HFF-Myc (cell line): ENCODE measurements around the gene CDYL2.

Experiments used
- DNase-seq: peaks from one replicate; pipeline ENCODE4 v3.0.0-alpha.2; 2011; ENCODE audit warnings: low read depth; ENCODE audit errors: extremely low read depth
- H3K4me3 ChIP-seq: replicated peaks from 2 replicates; pipeline ENCODE4 v1.5.1; 2011; ENCODE audit warnings: low read depth, mild to moderate bottlenecking, control low read depth, low read length
- CTCF ChIP-seq: IDR thresholded peaks from 2 replicates; pipeline ENCODE4 v1.5.1; 2012; ENCODE audit warnings: mild to moderate bottlenecking, low read depth, low read length, control low read depth; ENCODE audit errors: missing control alignments

The CDYL2 gene

GRCh38 chr16:80552277-80552676 is 252.1 kb downstream of the CDYL2 start:
- no peak for DNase-seq
- H3K4me3 ChIP-seq = no peak overlapping the region
- no peak for TF ChIP-seq CTCF
